Peyer's patch (tissue), 4 donors: ENCODE data around the gene CRTAP. TPM values are rescaled to one million over a fixed set of nuclear protein-coding genes. Genes with fewer than 3 reads are reported as not detected.

Experiments used
- DNase-seq, 3 donors: peaks; one replicate each; pipeline ENCODE4 v3.0.0-alpha.2; 2017 to 2019
- H3K27ac ChIP-seq, 4 donors: fragments of 200-600 bp; sonication (generic); one replicate each; pipeline ENCODE4 v1.5.1; 2016 to 2019
- H3K27me3 ChIP-seq, 2 donors: fragments of 200-600 bp; sonication (generic); one replicate each; pipeline ENCODE4 v1.5.1; 2019
- H3K36me3 ChIP-seq, 3 donors: fragments of 200-600 bp; sonication (generic); one replicate each; pipeline ENCODE4 v1.5.1; 2016 to 2019
- H3K4me1 ChIP-seq, 4 donors: fragments of 200-600 bp; sonication (generic); one replicate each; pipeline ENCODE4 v1.5.1; 2016 to 2019
- H3K4me3 ChIP-seq, 4 donors: fragments of 200-600 bp; sonication (generic); 1 replicate in 3 of 4; 2 replicates in 1 of 4; pipeline ENCODE4 v1.5.1; 2016 to 2019; ENCODE audit warnings: mild to moderate bottlenecking in 1 of 4
- H3K9me3 ChIP-seq, 4 donors: fragments of 200-600 bp; sonication (generic); one replicate each; pipeline ENCODE4 v1.5.1; 2016 to 2019; ENCODE audit warnings: mild to moderate bottlenecking in 1 of 4
- CTCF ChIP-seq, 6 experiments: fragments of 450-650 bp in 4 of 6; fragments of 200-600 bp in 2 of 6; sonication (generic) in 1 of 6; IDR thresholded peaks; one replicate each; pipeline ENCODE4 v1.5.1; 2017 to 2019; ENCODE audit warnings: antibody characterized with exemption in 6 of 6, mild to moderate bottlenecking in 3 of 6, moderate library complexity in 1 of 6
- POLR2A ChIP-seq, 2 donors: fragments of 450-650 bp; IDR thresholded peaks; one replicate each; pipeline ENCODE4 v1.5.1; 2017; ENCODE audit warnings: antibody characterized with exemption in 2 of 2, mild to moderate bottlenecking in 2 of 2, moderate library complexity in 2 of 2
- total RNA-seq, 4 donors: library from RNA; depleted of rRNA; stranded (reverse); fragments of >200 nt; gene quantifications; one replicate each; pipeline ENCODE4 v1.1.0, GENCODE V29; 2016

The CRTAP gene
- total RNA-seq, 4 donors from 2014 or later: 32.9 to 127 (median 46.4) TPM

- no peaks in the 10 kb centered on the region for H3K27me3 ChIP-seq
- peaks cover 0 to 16% (median 2%) of the 10 kb centered on the region in 4 donors for H3K4me1 ChIP-seq
- H3K9me3 ChIP-seq: no peaks in the 10 kb centered on the region
- peak overlapping the region in 1 of 4 donors; percentile 19 for H3K27ac ChIP-seq
- no peaks in the 10 kb centered on the region for H3K36me3 ChIP-seq
- TF ChIP-seq POLR2A (IDR thresholded peaks at IDR 0.05) (no peak), CTCF (IDR thresholded peaks at IDR 0.05) (no peak)
- H3K4me3 ChIP-seq: peak overlapping the region in 1 of 4 donors; percentile 10
- no peak for DNase-seq
Measured at GRCh38 chr3:33111581-33111980, 2.2 kb upstream of the CRTAP start.

DNA sequence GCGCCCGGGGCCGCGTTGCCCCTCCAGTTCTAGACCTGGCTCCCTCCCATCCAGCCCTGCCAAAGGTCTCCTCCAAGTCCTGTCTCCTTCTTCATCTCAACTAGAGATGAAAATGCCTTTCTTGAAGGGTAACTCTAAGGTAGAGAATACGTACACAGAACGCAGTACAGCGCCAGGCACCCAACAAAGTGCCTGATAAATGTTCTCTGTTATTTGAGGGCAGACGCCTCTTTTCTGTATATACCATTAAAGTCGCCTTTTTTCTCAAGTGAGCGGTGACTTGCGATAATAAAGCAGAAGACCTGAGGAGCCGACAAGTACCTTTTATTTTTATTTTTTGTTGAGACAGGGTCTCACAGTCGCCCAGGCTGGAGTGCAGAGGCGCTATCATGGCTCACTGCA is 809 bp downstream of the CRTAP start:
- Histone ChIP-seq H3K36me3 (no peaks in the 10 kb centered on the region), H3K27ac (peak overlapping the region; percentile 92 to 97 (median 96)), H3K27me3 (no peaks in the 10 kb centered on the region), H3K9me3 (no peaks in the 10 kb centered on the region), H3K4me1 (peaks cover 0 to 16% (median 2%) of the 10 kb centered on the region in 4 donors), H3K4me3 (peak overlapping the region; percentile 69 to 78 (median 75))
- no peak for DNase-seq
- TF ChIP-seq POLR2A (IDR thresholded peaks at IDR 0.05) (no peak), CTCF (IDR thresholded peaks at IDR 0.05) (no peak)

- TF ChIP-seq POLR2A (IDR thresholded peaks at IDR 0.05) (no peak), CTCF (IDR thresholded peaks at IDR 0.05) (no peak)
- Histone ChIP-seq H3K4me1 (peaks cover 0 to 16% (median 2%) of the 10 kb centered on the region in 4 donors), H3K4me3 (peak overlapping the region; percentile 69 to 78 (median 75)), H3K27ac (peak overlapping the region; percentile 92 to 97 (median 96)), H3K36me3 (no peaks in the 10 kb centered on the region), H3K27me3 (no peaks in the 10 kb centered on the region), H3K9me3 (no peaks in the 10 kb centered on the region)
- peak in 2 of 3 donors; percentile 56 to 84 for DNase-seq
Measured at GRCh38 chr3:33115024-33115768, 1.4 kb downstream of the CRTAP start.

GRCh38 chr3:33117461-33117860 is 3.6 kb downstream of the CRTAP start:
- Histone ChIP-seq H3K27me3 (no peaks in the 10 kb centered on the region), H3K36me3 (peaks cover 0 to 16% (median 0%) of the 10 kb centered on the region in 3 donors), H3K4me1 (peaks cover 0 to 16% (median 2%) of the 10 kb centered on the region in 4 donors), H3K9me3 (no peaks in the 10 kb centered on the region), H3K27ac (no peak overlapping the region), H3K4me3 (no peak overlapping the region)
- TF ChIP-seq CTCF (IDR thresholded peaks at IDR 0.05): no peak
- no peak for TF ChIP-seq POLR2A (IDR thresholded peaks at IDR 0.05)
- DNase-seq: no peak

DNA sequence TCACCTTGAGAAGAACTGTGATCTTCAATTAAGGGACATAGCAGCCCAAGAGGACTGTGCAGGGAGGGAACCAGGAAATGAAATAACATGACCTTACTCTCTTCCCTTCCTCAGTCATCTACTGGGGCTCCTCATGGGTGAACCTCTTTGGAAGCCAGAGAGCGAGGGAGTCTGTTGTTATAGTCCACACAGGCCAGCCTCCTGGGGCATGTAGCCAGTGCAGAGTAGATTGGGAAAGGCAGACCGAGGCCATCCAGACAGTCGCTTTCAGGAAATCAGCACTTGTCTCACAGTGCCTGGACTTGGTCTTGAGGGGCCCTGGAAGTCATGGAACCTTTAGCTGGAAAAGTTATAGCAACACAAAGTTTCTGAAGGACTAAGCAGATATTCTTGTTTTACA is 6.1 kb downstream of the CRTAP start:
- TF ChIP-seq CTCF (IDR thresholded peaks at IDR 0.05) (no peak), POLR2A (IDR thresholded peaks at IDR 0.05) (no peak)
- Histone ChIP-seq H3K36me3 (peaks cover 0 to 31% (median 0%) of the 10 kb centered on the region in 3 donors), H3K4me3 (no peak overlapping the region), H3K27me3 (no peaks in the 10 kb centered on the region), H3K4me1 (peaks cover 0 to 8% (median 0%) of the 10 kb centered on the region in 4 donors), H3K9me3 (no peaks in the 10 kb centered on the region), H3K27ac (no peak overlapping the region)
- no peak for DNase-seq
